GM18951 (cell line): Measurements from ENCODE around the gene PAN3.

Experiments
- POLR2A ChIP-seq: IDR thresholded peaks from 4 replicates; pipeline ENCODE4 v1.6.1; 2011; ENCODE audit warnings: mild to moderate bottlenecking; ENCODE audit not compliant: insufficient read length, insufficient read depth; ENCODE audit errors: extremely low read depth
- in situ Hi-C: fragments of 300-500 bp; cut with MboI; formaldehyde crosslinking; loops from one replicate; pipeline ENCODE4 v1.12.0; 2022; ENCODE audit warnings: low sequenced_read_pairs, mixed read lengths, inconsistent platforms; ENCODE audit not compliant: unreplicated experiment

The PAN3 gene

DNA sequence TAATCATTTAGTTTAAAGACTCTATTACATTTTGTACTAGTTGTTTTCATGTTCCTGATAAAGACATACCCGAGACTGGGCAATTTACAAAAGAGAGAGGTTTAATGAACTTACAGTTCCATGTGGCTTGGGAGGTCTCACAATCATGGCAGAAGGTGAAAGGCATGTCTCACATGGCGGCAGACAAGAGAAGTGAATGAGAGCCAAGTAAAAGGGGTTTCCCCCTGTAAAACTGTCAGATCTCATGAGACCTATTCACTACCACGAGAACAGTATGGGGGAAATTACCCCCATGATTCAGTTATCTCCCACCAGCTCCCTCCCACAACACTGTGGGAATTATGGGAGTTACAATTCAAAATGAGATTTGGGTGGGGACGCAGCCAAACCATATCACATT, 129.2 kb downstream of the PAN3 start:
- TF ChIP-seq POLR2A: no peak
- in situ Hi-C loops: no loop called here

DNA sequence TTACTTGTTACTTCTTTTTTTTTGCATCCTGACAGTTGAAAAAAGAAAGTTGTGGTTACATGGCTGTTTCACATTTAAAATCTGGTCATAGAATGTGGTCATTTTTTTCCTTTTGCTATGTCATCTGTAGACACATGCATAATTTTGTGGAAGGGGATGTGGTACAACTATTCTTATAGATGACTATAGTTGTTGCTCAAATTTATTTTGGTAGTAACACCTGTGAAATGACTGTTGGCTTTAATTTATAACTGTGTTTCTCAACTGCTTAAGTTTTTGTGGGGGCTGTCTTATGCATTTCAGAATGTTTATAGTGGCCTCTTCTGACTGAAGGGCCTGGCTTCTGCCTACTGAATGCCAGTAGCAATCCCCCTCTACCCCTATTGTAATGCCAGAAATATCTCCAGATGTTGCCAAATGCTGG, 130.5 kb downstream of the PAN3 start:
- in situ Hi-C loops: no loop called here
- TF ChIP-seq POLR2A: no peak

DNA sequence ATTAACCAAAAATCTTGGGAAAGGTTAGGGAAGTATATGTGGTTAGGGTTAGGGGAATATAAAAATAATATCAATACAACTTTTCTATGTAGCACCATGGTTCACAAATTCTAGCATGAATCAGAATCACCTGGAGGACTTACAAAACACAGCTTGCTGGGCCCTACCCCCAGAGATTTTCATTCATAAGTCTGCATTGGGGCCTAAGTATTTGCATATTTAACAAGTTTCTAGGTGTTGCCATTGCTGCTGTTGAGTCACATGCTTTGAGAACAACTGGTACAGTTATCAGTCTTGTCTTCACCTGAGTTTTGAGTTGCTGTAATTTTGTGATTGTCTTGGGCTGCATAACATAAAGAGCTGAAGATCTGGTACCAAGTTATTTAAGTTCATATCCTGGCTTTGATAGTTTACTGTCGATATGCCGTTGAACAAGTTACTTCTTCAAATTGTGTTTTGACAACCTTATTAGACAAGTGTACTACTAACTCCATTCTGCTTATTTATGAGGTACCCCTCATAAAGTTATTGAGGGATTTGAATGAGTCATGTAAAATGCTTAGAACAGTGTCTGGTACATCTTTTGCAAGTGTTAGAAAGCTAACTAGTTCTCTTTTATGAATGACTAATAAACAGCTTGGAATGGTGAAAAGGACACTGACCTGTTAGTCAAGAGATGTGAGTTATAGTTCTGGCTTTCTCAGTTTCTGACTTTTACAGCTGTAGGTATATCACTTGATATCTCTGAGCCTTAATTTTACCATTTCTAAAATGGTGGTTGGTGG, 132.9 kb downstream of the PAN3 start:
- TF ChIP-seq POLR2A: no peak
- in situ Hi-C loops: no loop called here

DNA sequence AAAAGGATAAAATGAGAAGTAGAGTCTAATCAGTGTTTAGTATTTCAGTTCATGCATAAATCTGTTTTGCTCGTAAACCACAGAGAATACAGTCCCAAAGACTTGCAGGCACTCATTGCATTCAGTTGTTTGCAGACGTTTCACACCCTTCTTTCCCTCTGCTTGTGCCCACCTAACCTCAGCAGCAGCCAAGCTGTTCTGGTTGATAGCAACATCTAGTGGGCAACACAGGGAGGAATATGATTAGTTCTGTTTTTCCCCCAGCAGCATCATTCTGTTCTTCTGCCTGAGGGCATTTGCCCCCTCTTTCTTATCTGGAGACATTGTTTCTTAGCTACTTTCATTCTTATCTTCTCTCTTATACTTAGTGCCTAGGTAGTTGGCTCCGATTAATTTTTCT, 135.6 kb downstream of the PAN3 start:
- in situ Hi-C loops: no loop called here
- TF ChIP-seq POLR2A: no peak

DNA sequence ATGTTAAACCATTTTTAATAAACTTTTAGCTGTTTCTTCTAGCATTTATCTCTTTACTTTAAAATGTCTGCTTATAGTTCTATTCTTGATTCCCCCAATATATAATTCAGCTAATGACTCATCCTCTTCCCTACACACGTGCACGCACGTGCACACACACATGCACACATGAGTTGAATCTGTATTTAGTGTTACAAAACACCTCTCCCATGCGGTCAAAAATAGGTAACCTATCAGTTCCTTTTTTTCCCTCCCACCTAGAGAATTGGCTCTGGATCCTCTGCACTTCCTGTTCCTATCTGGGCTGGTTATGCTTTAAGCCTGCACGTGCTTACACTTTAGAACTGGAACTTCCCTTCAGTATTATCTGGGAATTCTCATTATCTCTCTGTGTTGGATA, 144.1 kb downstream of the PAN3 start:
- no peak for TF ChIP-seq POLR2A
- in situ Hi-C loops: no loop called here

DNA sequence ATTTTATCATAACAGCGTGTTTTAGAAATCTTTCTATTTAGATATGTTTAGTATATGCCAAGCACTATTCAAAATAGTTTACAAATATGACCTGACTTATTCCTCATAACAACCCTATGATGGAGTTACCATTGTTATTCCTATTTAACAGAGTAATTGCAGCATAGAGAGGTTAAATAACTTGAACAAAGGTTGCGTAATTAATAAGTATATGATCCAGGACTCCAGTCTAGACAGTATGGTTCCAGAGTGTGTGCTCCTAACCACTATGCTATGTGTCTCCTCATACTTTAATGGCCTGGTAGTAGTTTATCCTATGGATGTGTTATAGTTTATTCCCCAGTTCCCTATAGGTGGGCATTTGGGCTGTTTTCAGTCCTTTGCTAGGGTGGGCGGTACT, 145.3 kb downstream of the PAN3 start:
- in situ Hi-C loops: no loop called here
- TF ChIP-seq POLR2A: no peak

DNA sequence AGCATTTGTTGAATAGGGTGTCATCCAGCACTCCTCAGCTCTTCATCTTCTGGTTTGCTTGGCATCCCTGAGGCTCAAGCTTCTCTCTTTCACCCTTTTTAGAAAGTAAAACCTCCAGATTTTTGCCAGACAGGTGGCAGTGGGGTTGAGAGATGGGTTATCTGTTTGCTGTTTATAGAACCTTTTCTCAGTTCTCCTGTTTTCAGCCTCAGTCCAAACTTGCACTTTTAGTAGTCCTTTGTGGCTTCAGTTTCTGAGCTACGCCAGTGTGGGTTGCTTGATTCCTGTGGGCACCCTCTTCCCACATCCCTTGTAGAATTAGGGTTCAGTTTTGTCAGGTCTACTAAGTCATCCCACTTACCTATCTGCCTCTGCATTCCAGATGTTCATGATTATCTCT, 147.9 kb downstream of the PAN3 start:
- no peak for TF ChIP-seq POLR2A
- in situ Hi-C loops: no loop called here

DNA sequence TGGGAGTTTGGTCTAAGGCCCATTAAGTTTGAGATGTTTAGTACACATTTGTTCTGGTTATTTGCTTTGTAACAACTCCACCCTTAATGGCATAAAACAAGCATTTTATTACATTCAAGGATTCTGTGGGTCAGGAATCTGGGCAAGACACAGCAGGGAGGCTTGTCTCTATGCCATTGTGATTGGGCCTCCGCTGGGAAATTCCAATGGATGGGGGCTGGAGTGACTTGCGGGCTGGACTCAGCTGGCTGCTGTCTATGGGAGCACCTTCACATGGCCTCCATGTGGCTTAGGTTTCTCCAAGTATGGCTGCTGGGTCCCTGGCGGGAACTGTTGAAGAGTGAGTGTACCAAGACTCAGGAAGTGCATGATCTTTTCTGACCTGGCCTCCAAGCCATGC, 159.0 kb downstream of the PAN3 start:
- in situ Hi-C loops: no loop called here

DNA sequence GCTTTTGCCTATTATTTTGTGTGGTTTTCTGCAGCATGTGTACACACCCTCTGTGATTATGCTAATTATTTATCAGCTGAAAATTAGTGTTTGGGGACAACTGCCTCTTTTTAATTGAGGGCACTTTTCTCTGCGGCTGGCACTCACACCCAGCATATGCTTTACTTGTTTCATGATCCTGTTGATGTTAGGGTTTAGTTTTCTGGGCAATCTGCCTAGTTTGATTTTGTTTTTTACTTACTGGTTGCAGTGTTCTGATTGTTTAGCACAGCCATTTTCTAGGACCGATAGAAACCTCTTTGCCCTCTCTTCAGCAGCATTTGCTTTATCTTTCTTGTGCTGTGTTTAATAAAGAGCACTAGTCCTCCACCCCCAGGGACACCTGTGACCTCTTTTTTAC, 161.6 kb downstream of the PAN3 start:
- no peak for TF ChIP-seq POLR2A
- in situ Hi-C loops: no loop called here

More for the DNA sequence above, 159.0 kb downstream of the PAN3 start:
- TF ChIP-seq POLR2A: no peak

DNA sequence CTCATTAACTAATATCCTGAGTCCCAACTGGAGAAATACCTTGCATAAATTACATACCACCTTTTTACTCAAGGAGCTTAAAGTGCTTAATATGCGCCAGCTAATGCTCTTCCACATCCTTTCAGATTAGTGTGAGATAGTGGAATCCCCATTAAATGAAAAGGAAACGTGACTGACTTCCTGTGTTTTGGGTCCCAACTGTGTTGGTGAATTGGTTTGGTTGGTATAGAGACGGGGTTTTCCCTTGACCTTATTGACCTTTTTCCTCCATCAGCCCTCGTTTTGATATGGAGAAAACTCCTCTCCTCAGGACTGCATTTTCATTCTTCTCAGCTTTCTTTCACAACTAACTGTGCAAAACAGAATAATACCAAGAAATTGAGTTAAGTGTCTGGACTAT, 163.5 kb downstream of the PAN3 start:
- in situ Hi-C loops: no loop called here
- TF ChIP-seq POLR2A: no peak

DNA sequence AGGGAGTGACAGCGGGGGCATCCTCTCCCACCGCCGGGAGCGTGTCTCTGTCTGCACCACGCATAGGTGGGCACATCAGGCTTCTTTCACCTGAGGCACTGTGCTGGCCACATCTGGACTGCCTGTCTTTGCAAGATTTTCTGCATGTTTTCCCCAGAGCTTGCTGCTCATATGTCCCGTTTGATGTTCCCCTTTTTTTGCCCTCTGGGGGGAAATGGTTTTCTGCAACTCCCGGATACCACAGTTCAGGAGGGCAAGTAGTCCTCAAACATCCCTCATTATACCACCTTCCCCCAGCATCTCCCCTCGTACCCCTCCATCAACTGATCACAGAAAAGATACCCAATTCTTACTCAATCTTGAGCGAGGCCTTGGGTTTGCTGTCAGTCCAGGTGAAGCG, 168.0 kb downstream of the PAN3 start:
- in situ Hi-C loops: no loop called here
- TF ChIP-seq POLR2A: no peak

DNA sequence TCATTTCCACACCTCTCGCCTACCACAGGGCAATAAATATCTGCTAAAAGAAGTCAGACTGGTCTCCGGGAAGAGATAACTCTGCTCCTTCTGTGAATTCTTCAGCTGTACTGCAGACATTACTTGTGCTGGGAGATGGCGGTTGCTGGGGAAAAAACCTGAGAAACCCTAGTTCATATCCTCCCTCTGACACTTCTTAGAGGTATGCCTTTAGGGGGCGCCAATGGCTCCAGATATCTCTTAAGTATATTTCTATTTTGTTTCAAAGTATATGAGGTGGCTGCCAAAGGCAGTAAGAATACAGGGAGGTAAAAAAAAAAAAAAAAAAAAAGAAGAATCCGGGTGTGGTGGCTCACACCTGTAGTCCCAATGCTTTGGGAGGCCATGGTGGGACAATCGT, 175.2 kb downstream of the PAN3 start:
- TF ChIP-seq POLR2A: no peak
- in situ Hi-C loops: no loop called here

DNA sequence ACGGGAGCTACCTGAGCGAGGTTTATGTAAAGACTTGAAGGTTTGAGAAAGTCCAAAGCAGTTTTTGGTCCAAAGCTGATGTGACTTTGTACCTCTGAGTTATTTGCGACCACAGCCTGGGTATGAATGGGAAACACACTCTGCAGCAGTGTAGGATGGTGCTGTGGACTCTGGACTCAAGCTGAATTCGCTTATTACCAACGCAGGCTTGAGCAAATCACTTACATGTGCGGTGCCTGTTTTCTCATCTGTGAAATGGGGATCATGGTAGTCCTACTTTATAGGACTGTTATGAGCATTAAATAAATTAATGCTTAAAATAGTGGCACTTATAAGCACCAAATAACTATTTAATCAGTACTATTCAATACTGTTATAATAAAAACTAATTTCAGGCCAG, 176.5 kb downstream of the PAN3 start:
- in situ Hi-C loops: no loop called here
- TF ChIP-seq POLR2A: no peak

DNA sequence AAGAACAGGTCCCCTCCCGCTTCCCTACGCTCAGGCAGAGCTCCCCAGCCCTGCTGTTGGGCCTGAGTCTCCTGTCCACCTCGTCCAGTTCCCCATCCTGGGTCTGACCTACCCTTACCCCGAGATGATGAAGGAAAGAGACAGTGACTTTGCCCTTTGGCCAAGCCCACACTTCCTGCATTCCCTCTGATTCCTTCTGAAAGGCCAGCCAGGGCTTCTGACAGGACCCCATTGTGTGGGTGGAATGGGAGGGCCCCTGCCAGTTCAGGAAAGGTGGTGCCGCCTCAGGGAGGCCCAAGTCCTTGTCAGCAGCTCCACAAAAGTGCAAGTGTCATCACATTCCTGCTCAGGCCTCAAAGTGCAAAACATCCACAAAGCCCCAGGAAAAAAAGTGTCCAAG, 177.8 kb downstream of the PAN3 start:
- no peak for TF ChIP-seq POLR2A
- in situ Hi-C loops: no loop called here

DNA sequence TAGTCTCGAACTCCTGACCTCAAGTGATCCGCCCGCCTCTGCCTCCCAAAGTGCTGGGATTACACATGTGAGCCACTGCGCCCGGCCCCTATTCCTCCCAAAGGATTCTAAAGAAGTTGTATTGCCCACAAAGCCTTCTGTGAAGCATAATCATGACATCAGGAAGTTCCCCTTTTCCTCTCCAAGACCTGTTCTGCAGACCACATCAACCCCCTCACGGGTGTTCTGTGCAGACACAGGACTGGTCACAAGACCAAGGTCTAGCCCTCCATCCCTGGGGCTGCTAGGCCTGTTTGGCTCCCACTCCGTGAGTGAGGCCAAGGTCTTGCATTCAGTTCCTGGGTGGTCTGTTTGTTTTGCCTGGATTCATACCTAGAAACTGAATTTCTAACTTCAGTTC, 178.5 kb downstream of the PAN3 start:
- in situ Hi-C loops: no loop called here
- no peak for TF ChIP-seq POLR2A
